DMS 273 (cell line): ENCODE data around the gene BCKDK.
"Not testable (repeated sequence)": the region's sequence is repeated elsewhere in the genome, so short reads cannot be mapped to it uniquely, and the experiment has no call there.

Experiments used
- DNase-seq: peaks from one replicate; lab custom pipeline; 2025; ENCODE audit not compliant: unreplicated experiment; lab: John Stamatoyannopoulos, UW

The BCKDK gene

GRCh38 chr16:31141071-31141469 lies 32.9 kb downstream of the BCKDK start:
- not testable (repeated sequence) for DNase-seq

GRCh38 chr16:31141489-31142108 lies 33.4 kb downstream of the BCKDK start:
- peak; percentile 82 for DNase-seq

DNA sequence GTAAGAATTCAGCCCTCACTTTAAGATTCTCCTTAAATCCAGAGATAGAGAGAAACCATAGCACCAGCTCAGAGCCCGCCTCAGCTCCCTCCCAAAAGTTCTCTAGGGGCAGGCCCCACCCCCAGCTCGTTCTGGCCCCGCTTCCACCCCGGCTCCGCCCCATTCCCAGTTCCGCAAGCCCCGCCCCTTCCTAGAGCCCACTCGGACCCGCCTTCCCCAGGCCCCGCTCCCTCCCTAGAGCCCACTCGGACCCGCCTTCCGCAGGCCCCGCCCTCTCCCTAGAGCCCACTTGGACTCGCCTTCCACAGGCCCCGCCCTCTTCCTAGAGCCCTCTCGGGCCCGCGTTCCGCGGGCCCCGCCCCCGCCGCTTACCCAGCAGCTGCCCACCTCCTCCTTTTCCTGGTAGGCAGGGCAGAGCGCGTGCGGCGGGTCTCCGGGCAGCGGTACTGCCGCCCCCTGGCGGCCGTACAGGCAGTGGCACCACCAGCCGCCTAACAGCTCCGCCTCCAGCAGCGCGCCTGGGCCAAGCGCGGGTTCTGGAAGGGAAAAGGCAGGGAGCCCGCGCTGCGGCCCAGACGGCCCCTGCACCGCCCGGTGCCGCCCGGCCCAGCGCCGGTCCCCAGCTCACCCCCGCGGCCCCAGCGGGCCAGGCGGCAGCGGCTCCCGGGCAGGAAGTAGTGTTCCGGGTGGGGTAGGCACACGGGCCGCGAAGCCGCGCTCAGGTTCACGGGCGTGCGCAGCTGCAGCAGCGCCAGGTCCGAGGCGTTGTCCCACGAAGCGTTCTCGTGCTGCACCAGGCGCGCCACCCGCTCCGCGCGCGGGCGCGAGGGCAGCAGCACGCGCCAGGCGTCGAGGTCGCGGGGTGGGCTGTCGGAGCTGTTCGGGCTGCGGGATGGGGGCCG lies 34.2 kb downstream of the BCKDK start:
- peak; percentile 100 for DNase-seq

DNA sequence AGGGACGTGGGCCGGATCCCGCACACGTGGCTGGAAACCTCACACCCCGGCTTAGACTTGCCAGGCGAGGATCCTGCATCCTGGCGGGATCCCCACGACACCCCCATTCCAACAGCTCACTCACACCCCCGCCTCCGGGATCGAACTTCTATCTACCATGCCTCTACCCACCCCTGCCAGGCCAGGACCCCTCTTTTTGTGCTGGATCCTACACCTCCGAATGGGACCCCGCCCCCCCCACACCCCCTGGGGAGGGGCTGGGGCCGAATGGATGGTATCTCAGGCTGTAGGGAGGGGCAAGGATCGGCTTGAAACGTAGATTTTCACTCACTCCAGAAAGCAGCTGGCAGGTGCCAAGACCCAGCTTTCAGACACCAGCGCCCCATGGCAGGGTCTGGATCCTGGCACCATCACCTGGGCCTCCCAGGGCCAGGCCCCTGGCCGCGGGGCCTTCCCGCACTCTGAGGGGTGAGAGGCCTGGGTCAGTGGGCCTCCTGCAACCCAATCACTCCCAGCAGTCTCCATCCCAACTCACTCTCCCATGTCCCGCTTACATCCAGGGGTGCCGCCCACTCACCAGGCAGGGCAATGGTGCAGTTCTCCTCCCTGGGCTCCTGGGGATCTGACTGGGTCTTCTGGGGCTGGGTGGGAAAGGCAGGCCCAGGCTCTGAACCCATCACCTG lies 35.0 kb downstream of the BCKDK start:
- DNase-seq, result no peak

- no peak for DNase-seq
These were observed 35.5 kb downstream of the BCKDK start for GRCh38 chr16:31143694-31144148.

GRCh38 chr16:31144418-31144817 lies 36.2 kb downstream of the BCKDK start:
- DNase-seq, result not testable (repeated sequence)

GRCh38 chr16:31145398-31145990 lies 37.3 kb downstream of the BCKDK start:
- DNase-seq, result no peak

DNA sequence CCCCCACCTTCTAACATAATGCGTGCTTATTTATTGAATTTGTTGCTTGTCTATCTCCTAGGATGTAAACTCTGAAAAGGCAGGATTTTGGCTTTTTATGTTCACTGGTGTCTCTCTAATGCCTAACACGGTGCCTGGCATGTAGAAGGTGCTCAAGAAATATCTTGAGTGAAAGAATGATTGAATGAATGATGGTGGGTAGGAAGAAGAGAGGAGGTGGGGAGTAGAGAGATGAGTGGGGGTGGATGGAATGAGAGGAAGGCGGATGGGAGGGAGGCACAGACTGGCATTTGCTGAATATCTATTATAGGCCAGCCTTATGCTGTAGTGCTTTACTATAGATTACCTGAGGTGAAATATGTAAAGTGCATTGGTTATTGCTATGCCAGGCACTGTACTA lies 39.4 kb downstream of the BCKDK start:
- no peak for DNase-seq

- no peak for DNase-seq
These were observed 40.1 kb downstream of the BCKDK start for GRCh38 chr16:31148281-31148728.

- DNase-seq, result no peak
These were observed 40.7 kb downstream of the BCKDK start for GRCh38 chr16:31148896-31149295.

GRCh38 chr16:31149332-31149731 lies 41.1 kb downstream of the BCKDK start:
- DNase-seq, result no peak

GRCh38 chr16:31149894-31150890 lies 42.0 kb downstream of the BCKDK start, which contains the start of gene PRSS36:
Gene PRSS36 (minus strand): TSS chr16:31150066. CDS start chr16:31150035, 31 bp downstream.
- DNase-seq, result no peak

GRCh38 chr16:31150976-31151375 lies 42.8 kb downstream of the BCKDK start:
- not testable (repeated sequence) for DNase-seq

DNA sequence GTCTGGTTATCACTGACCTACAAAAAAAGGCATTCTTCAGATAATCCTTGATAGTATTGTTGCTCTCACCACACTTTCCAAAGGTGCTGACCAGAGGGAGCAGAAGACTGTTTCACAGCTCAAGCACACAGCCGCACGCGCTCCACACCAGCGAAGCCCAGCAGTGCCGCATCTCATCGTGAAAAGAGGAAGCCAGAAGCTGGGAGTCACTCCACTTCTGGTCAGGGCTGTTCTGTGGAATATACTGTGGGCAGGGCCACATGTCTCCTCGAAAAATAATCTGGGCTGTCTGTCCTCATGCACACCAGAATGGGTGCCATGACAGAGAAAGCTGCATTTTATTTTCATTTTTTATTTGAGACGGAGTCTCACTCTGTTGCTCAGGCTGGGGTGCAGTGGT lies 49.0 kb downstream of the BCKDK start:
- DNase-seq, result no peak
